Measurements from ENCODE around the gene DROSHA.

DNA sequence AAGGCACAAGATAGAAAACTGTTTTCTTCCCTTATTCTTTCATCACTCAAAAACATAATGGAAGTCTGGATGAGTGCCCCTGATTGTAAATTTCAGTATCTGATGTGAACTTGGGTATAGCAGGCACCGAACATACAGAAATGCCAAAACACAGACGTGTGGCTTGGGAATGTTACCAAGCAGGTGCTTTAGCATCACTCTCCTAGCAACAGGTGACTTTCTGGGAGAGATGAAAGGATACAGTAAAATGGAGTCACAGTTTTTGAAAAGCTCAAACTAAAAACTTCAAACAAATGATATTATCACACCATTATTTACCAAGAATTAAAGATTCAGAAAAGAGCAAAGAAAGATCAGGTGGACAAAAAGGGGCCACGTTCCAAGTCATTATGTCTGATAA, 130.2 kb downstream of the DROSHA start:
- no peak for TF ChIP-seq CREM (IDR thresholded peaks at IDR 0.05; ENCODE audit: low read depth)
- no peak for TF ChIP-seq TAF1 (IDR thresholded peaks at IDR 0.05; ENCODE audit: borderline replicate concordance, low read depth, low read length)
- TF ChIP-seq ZBTB33 (IDR thresholded peaks at IDR 0.05), result no peak
